DND-41 (cell line): ENCODE results near the gene TPD52L2.

Source experiments
- EZH2 ChIP-seq: IDR thresholded peaks from 3 replicates; pipeline ENCODE4 v1.6.1; 2012; ENCODE audit warnings: borderline replicate concordance, low read depth, mild to moderate bottlenecking, moderate library complexity, low read length, inconsistent platforms; ENCODE audit not compliant: severe bottlenecking
- TF ChIP-seq, protein P1 (sequence below): IDR thresholded peaks from 2 replicates; pipeline ENCODE4 v1.5.1; 2012; ENCODE audit warnings: borderline replicate concordance, low read length, moderate library complexity, mild to moderate bottlenecking; ENCODE audit not compliant: poor library complexity, severe bottlenecking; ENCODE audit errors: extremely low read depth

DNA sequence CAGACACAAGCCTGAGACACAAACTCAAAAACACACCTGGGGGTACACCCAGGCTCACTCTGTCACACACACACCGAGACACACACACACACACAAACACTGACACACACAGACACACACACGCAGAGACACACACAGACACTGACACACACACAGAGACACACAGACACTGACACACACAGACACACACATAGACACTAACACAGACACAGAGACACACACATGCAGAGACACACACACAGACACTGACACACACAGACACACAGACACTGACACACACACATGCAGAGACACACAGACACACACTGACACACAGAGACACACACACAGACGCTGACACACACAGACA, 18.2 kb upstream of the TPD52L2 start:
- TF ChIP-seq EZH2: no peak
- TF ChIP-seq, protein P1, sequence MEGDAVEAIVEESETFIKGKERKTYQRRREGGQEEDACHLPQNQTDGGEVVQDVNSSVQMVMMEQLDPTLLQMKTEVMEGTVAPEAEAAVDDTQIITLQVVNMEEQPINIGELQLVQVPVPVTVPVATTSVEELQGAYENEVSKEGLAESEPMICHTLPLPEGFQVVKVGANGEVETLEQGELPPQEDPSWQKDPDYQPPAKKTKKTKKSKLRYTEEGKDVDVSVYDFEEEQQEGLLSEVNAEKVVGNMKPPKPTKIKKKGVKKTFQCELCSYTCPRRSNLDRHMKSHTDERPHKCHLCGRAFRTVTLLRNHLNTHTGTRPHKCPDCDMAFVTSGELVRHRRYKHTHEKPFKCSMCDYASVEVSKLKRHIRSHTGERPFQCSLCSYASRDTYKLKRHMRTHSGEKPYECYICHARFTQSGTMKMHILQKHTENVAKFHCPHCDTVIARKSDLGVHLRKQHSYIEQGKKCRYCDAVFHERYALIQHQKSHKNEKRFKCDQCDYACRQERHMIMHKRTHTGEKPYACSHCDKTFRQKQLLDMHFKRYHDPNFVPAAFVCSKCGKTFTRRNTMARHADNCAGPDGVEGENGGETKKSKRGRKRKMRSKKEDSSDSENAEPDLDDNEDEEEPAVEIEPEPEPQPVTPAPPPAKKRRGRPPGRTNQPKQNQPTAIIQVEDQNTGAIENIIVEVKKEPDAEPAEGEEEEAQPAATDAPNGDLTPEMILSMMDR: no peak
